ENCODE results near the gene TM7SF3.
"Not testable (repeated sequence)": the region's sequence is repeated elsewhere in the genome, so short reads cannot be mapped to it uniquely, and the experiment has no call there.

The TM7SF3 gene

DNA sequence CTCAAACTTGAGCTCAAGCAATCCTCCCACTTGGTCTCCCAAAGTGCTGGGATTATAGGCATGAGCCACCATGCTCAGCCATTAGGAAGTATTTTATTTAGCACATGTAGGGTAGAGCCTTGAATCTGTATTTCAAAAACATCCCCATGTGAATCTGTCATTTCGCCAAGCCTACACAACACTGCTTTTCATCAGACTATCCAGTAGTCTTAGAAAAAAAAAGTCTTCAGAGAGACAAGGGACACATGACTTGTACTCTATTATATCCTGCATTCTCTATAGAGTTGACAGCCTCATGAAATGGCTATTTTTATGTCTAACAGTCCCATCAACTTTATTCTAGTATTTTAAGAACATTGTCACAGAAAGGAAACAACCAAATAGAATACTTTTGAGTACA, 35.4 kb downstream of the TM7SF3 start:
- H3K36me3 ChIP-seq (ENCODE audit: control insufficient read depth, insufficient read depth, low read length): peaks cover 11% of the 10 kb centered on the region
- 100% methylated on average over 1 of the region's 1 CpG; no CpG with 5 or more reads in 1 of the 2 experiments for WGBS, 2 experiments (ENCODE audit: insufficient coverage in 2 of 2)

DNA sequence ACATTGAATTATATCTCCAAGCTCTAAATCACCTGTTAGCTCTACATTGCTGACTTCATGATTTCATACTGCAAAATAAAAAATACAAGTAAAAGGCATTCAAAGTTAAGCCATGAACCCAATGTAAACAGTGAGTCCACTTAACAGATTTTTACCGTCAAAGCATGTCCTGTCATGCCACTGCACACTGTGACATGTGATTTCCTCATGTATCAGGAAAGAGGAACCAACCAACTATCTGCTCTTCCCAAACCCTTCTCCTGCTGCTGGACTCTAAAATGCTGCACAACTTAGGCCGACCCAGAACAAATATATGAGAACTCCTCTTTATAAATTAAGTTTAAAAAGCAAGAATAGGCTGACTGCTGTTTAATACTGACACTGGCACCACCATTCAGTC, 37.5 kb downstream of the TM7SF3 start:
- 91 to 100% methylated on average over 1 of the region's 2 CpGs for WGBS, 2 experiments (ENCODE audit: insufficient coverage in 2 of 2)

More for the DNA sequence above, 35.4 kb downstream of the TM7SF3 start:
- no peak overlapping the region for H3K4me3 ChIP-seq (ENCODE audit: extremely low read depth, insufficient read depth, low read length, poor library complexity, severe bottlenecking)
- no peak overlapping the region for H3K27ac ChIP-seq (ENCODE audit: low read depth, low read length, severe bottlenecking)
- no peaks in the 10 kb centered on the region for H3K4me1 ChIP-seq (ENCODE audit: control insufficient read depth, insufficient read depth, low read length, poor library complexity, severe bottlenecking)
- no peaks in the 10 kb centered on the region for H3K9me3 ChIP-seq (ENCODE audit: control insufficient read depth, low read length)

DNA sequence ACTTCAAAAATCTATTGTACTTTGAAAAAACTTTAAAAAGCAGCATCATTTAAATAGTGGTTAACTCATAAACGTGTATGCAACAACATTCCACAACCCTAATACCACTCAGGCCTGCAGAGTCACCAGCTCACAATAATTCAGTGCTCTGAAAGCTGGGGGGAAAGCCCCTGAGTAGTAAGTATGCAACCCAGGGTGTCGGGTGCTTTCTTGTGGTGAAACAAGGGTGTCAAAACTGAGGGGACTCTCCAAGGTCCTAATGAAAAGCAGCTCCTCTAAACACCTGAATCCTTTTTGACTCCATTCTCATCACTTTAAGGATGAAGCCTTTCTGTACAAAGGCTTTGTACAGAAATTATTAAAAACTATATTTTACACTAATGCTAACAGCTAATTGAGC, 42.2 kb downstream of the TM7SF3 start:
- H3K36me3 ChIP-seq (ENCODE audit: control insufficient read depth, insufficient read depth, low read length): peaks cover 32% of the 10 kb centered on the region
- 100% methylated on average over 1 of the region's 2 CpGs for WGBS, 2 experiments (ENCODE audit: insufficient coverage in 2 of 2)
- H3K27ac ChIP-seq (ENCODE audit: low read depth, low read length, severe bottlenecking): no peak overlapping the region
- no peaks in the 10 kb centered on the region for H3K9me3 ChIP-seq (ENCODE audit: control insufficient read depth, low read length)
- no peaks in the 10 kb centered on the region for H3K4me1 ChIP-seq (ENCODE audit: control insufficient read depth, insufficient read depth, low read length, poor library complexity, severe bottlenecking)
- H3K4me3 ChIP-seq (ENCODE audit: extremely low read depth, insufficient read depth, low read length, poor library complexity, severe bottlenecking): no peak overlapping the region

More for the DNA sequence above, 37.5 kb downstream of the TM7SF3 start:
- Histone ChIP-seq H3K4me3 (ENCODE audit: extremely low read depth, insufficient read depth, low read length, poor library complexity, severe bottlenecking) (no peak overlapping the region), H3K36me3 (ENCODE audit: control insufficient read depth, insufficient read depth, low read length) (peaks cover 15% of the 10 kb centered on the region), H3K27ac (ENCODE audit: low read depth, low read length, severe bottlenecking) (no peak overlapping the region), H3K9me3 (ENCODE audit: control insufficient read depth, low read length) (no peaks in the 10 kb centered on the region), H3K4me1 (ENCODE audit: control insufficient read depth, insufficient read depth, low read length, poor library complexity, severe bottlenecking) (no peaks in the 10 kb centered on the region)

DNA sequence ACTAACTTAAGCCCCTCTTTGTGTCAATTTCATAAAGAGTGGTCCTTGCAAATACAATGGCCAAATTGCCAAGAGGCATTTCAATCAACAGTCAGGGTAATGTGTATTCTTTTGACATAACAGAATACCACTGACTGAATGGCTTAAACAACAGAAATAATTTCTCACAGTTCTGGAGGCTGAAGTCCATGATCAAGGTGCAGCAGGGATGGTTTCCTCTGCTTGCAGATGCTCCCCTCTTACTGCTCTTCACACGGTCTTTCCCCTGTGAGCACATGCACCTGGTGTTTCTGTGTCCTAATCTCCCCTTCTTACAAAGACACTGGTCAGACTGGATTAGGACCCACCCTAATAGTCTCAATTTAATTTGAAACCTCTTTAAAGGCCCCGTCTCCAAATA, 44.0 kb downstream of the TM7SF3 start:
- H3K27ac ChIP-seq (ENCODE audit: low read depth, low read length, severe bottlenecking): no peak overlapping the region
- no peaks in the 10 kb centered on the region for H3K9me3 ChIP-seq (ENCODE audit: control insufficient read depth, low read length)
- peaks cover 32% of the 10 kb centered on the region for H3K36me3 ChIP-seq (ENCODE audit: control insufficient read depth, insufficient read depth, low read length)
- no peaks in the 10 kb centered on the region for H3K4me1 ChIP-seq (ENCODE audit: control insufficient read depth, insufficient read depth, low read length, poor library complexity, severe bottlenecking)
- no peak overlapping the region for H3K4me3 ChIP-seq (ENCODE audit: extremely low read depth, insufficient read depth, low read length, poor library complexity, severe bottlenecking)
- WGBS, 2 experiments (ENCODE audit: insufficient coverage in 2 of 2): 86 to 100% methylated on average over 1 of the region's 2 CpGs

DNA sequence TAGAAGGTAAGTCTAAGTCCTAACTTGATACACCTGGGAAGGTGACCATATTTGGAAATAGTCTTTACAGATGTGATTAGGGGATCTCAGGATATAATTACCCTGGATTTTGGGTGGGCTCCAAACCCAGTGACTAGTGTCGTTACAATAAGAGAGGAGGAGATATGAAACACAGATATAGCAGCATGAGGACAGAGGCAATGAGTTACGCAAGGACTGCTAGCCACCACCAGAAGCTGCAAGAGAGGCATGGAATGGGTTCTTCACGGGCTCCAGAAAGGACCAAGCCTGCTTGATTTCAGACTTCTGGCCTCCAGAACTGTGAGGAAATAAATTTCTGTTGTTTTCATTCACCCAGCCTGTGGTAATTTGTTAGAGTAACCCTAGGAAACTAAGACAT, 47.3 kb downstream of the TM7SF3 start:
- Histone ChIP-seq H3K4me1 (ENCODE audit: control insufficient read depth, insufficient read depth, low read length, poor library complexity, severe bottlenecking) (no peaks in the 10 kb centered on the region), H3K9me3 (ENCODE audit: control insufficient read depth, low read length) (no peaks in the 10 kb centered on the region), H3K27ac (ENCODE audit: low read depth, low read length, severe bottlenecking) (no peak overlapping the region), H3K36me3 (ENCODE audit: control insufficient read depth, insufficient read depth, low read length) (peaks cover 43% of the 10 kb centered on the region), H3K4me3 (ENCODE audit: extremely low read depth, insufficient read depth, low read length, poor library complexity, severe bottlenecking) (no peak overlapping the region)
- 97% methylated on average over 3 of the region's 3 CpGs; no CpG with 5 or more reads in 1 of the 2 experiments for WGBS, 2 experiments (ENCODE audit: insufficient coverage in 2 of 2)

DNA sequence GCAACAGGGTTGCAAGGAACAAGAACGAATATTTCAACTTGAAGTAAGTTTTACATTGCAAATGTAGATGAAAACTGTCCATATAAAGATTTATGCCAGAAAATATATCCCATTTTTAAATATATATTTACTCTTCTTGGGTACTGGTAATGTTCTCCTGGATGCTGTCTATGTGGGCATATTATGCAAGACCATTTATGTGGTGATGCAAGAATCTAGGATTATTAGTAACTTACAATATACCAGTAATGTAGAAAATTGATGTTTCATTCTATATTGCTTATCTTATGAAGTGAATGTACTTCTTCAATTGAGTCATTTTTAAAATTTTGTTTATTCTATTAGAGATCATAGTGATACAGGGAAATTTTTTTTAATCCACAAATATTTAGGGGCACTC, 50.8 kb downstream of the TM7SF3 start:
- WGBS, 2 experiments (ENCODE audit: insufficient coverage in 2 of 2): no CpG with 5 or more reads among the region's 1 CpG
- no peaks in the 10 kb centered on the region for H3K4me1 ChIP-seq (ENCODE audit: control insufficient read depth, insufficient read depth, low read length, poor library complexity, severe bottlenecking)
- H3K36me3 ChIP-seq (ENCODE audit: control insufficient read depth, insufficient read depth, low read length): peaks cover 36% of the 10 kb centered on the region
- no peak overlapping the region for H3K4me3 ChIP-seq (ENCODE audit: extremely low read depth, insufficient read depth, low read length, poor library complexity, severe bottlenecking)
- H3K9me3 ChIP-seq (ENCODE audit: control insufficient read depth, low read length): no peaks in the 10 kb centered on the region
- no peak overlapping the region for H3K27ac ChIP-seq (ENCODE audit: low read depth, low read length, severe bottlenecking)

DNA sequence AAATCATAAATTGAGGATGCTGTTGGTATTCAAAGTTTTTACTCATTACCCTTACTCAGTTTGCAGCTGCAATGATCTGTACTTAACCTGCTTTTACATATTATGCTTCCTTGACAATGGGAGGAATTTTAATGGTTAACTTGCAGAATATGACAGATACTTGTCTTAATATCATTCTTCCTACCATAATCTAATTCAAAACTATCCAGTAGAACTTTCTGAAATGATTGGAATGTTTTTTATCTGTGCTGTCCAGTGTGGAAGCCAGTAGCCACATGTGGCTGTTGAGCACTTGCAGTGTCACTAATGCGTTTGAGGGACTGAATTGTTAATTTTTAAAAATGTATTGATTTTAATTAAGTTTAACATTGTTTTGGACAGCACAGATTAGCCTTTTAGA, 52.4 kb downstream of the TM7SF3 start:
- Histone ChIP-seq H3K4me3 (ENCODE audit: extremely low read depth, insufficient read depth, low read length, poor library complexity, severe bottlenecking) (no peak overlapping the region), H3K9me3 (ENCODE audit: control insufficient read depth, low read length) (no peaks in the 10 kb centered on the region), H3K27ac (ENCODE audit: low read depth, low read length, severe bottlenecking) (no peak overlapping the region), H3K4me1 (ENCODE audit: control insufficient read depth, insufficient read depth, low read length, poor library complexity, severe bottlenecking) (no peaks in the 10 kb centered on the region), H3K36me3 (ENCODE audit: control insufficient read depth, insufficient read depth, low read length) (peaks cover 40% of the 10 kb centered on the region)
- WGBS, 2 experiments (ENCODE audit: insufficient coverage in 2 of 2): 100% methylated on average over 1 of the region's 1 CpG; no CpG with 5 or more reads in 1 of the 2 experiments

DNA sequence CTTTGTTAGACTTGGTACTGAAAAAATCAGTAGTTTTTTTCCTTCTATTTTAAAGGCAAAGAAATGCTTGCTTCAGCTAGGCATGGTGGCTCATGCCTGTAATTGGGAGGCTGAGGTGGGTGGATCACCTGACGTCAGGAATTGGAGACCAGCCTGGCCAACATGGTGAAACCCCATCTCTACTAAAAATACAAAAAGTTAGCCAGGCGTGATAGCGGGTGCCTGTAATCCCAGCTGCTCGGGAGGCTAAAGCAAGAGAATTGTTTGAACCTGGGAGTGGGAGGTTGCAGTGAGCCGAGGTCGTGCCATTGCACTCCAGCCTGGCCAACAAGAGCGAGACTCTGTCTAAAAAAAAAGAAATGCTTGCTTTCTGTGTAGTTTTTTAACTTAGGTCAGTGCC, 52.8 kb downstream of the TM7SF3 start:
- H3K9me3 ChIP-seq (ENCODE audit: control insufficient read depth, low read length); H3K27ac ChIP-seq (ENCODE audit: low read depth, low read length, severe bottlenecking); H3K4me3 ChIP-seq (ENCODE audit: extremely low read depth, insufficient read depth, low read length, poor library complexity, severe bottlenecking); H3K4me1 ChIP-seq (ENCODE audit: control insufficient read depth, insufficient read depth, low read length, poor library complexity, severe bottlenecking): not testable (repeated sequence)
- 91 to 95% methylated on average over 6 to 7 of the region's 7 CpGs for WGBS, 2 experiments (ENCODE audit: insufficient coverage in 2 of 2)
- peaks cover 40% of the 10 kb centered on the region for H3K36me3 ChIP-seq (ENCODE audit: control insufficient read depth, insufficient read depth, low read length)

DNA sequence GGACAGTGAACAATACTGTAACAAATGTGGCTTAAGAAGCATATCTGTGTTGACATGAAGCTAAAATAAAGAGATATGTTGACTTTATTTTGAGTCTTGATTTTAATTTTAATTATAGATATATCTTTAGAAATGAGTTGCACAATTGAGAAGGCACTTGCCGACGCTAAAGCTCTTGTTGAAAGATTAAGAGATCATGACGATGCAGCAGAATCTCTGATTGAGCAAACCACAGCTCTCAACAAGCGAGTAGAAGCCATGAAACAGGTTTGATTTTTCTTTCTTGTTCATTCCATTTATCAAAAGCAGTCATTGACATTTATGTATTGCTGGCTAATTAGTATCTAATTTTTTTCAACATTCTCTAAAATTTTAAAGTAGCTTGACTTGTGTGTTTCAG, 60.2 kb downstream of the TM7SF3 start:
- WGBS, 2 experiments (ENCODE audit: insufficient coverage in 2 of 2): 100% methylated on average over 3 to 4 of the region's 4 CpGs
- H3K4me3 ChIP-seq (ENCODE audit: extremely low read depth, insufficient read depth, low read length, poor library complexity, severe bottlenecking): no peak overlapping the region
- H3K4me1 ChIP-seq (ENCODE audit: control insufficient read depth, insufficient read depth, low read length, poor library complexity, severe bottlenecking): no peaks in the 10 kb centered on the region
- no peaks in the 10 kb centered on the region for H3K9me3 ChIP-seq (ENCODE audit: control insufficient read depth, low read length)
- H3K27ac ChIP-seq (ENCODE audit: low read depth, low read length, severe bottlenecking): no peak overlapping the region
- H3K36me3 ChIP-seq (ENCODE audit: control insufficient read depth, insufficient read depth, low read length): peaks cover 17% of the 10 kb centered on the region

DNA sequence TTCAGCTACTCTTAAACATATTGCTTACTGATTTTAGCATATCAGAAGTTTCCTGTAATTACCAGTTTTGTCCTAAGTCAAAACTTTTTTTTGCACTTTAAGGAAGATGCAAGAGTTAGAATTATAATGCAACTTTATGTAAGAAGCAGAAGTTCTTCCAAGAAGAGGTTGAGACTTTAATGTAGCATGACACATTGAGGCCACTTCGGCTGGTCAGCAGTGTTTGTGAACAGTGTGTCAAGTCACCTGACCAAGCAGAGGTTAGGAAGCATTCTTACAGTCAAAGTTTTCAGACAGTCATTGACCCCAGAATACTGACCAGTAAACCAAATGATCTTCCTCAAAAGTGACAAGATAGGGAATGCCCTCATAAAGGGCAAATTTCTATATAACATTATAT, 60.7 kb downstream of the TM7SF3 start:
- H3K36me3 ChIP-seq (ENCODE audit: control insufficient read depth, insufficient read depth, low read length): peaks cover 19% of the 10 kb centered on the region
- no peaks in the 10 kb centered on the region for H3K4me1 ChIP-seq (ENCODE audit: control insufficient read depth, insufficient read depth, low read length, poor library complexity, severe bottlenecking)
- WGBS, 2 experiments (ENCODE audit: insufficient coverage in 2 of 2): 73% methylated on average over 1 of the region's 1 CpG; no CpG with 5 or more reads in 1 of the 2 experiments
- no peak overlapping the region for H3K27ac ChIP-seq (ENCODE audit: low read depth, low read length, severe bottlenecking)
- H3K9me3 ChIP-seq (ENCODE audit: control insufficient read depth, low read length): no peaks in the 10 kb centered on the region
- no peak overlapping the region for H3K4me3 ChIP-seq (ENCODE audit: extremely low read depth, insufficient read depth, low read length, poor library complexity, severe bottlenecking)

DNA sequence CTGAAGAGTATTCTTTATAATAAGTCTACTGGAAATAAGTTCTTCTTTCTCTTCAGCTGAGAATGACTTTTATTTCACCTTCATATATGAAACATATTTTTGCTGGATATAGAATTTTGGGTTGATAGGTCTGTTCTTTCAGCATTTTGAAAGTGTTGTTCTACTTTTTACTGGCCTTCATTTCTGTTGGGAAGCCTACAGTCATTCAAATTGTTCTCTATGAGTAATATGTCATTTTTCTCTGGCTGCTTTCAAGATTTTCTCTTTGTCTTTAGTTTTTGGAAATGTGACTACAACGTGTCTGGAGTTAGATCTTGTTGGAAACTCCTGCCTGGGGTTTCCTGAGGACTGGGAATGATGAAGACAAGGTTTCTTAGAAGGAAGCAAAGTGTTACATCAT, 65.9 kb downstream of the TM7SF3 start:
- H3K27ac ChIP-seq (ENCODE audit: low read depth, low read length, severe bottlenecking): no peak overlapping the region
- 86% methylated on average over 1 of the region's 1 CpG; no CpG with 5 or more reads in 1 of the 2 experiments for WGBS, 2 experiments (ENCODE audit: insufficient coverage in 2 of 2)
- no peaks in the 10 kb centered on the region for H3K4me1 ChIP-seq (ENCODE audit: control insufficient read depth, insufficient read depth, low read length, poor library complexity, severe bottlenecking)
- H3K9me3 ChIP-seq (ENCODE audit: control insufficient read depth, low read length): no peaks in the 10 kb centered on the region
- peaks cover 3% of the 10 kb centered on the region for H3K36me3 ChIP-seq (ENCODE audit: control insufficient read depth, insufficient read depth, low read length)
- no peak overlapping the region for H3K4me3 ChIP-seq (ENCODE audit: extremely low read depth, insufficient read depth, low read length, poor library complexity, severe bottlenecking)
